Esophagus squamous epithelium (tissue), 4 donors: ENCODE results near the gene SMIM7.

Source experiments
- CTCF ChIP-seq, 6 experiments: fragments of 450-650 bp in 4 of 6; fragments of 200-600 bp in 2 of 6; sonication (generic) in 2 of 6; IDR thresholded peaks; one replicate each; pipeline ENCODE4 v1.5.1; 2016 to 2019; ENCODE audit warnings: antibody characterized with exemption in 6 of 6, mild to moderate bottlenecking in 4 of 6, moderate library complexity in 4 of 6
- POLR2A ChIP-seq, 4 donors: fragments of 450-650 bp; IDR thresholded peaks; one replicate each; pipeline ENCODE4 v1.6.1; 2017; ENCODE audit warnings: antibody characterized with exemption in 4 of 4, mild to moderate bottlenecking in 4 of 4, moderate library complexity in 3 of 4

DNA sequence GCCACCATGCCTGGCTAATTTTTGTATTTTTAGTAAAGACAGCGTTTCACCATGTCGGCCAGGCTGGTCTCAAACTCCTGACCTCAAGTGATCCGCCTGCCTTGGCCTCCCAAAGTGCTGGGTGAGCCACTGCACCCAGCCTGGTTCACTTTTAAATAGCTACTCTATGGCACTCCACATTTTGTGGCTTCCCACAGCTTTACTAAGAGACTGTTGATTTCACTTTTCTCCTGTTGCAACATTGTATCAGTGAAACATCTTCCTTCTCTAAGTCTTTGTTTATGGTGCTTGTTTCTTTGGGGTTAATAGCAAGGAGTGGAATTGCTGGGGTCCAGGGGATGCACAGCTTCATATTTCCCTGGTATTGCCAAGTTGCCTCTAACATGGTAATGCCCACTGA is 13.3 kb upstream of the SMIM7 start:
- TF ChIP-seq POLR2A (IDR thresholded peaks at IDR 0.05) (no peak), CTCF (IDR thresholded peaks at IDR 0.05) (no peak)
